CD4-positive, alpha-beta T cell (primary cell): ENCODE data around the gene CYP2E1. TPM values are rescaled to one million over a fixed set of nuclear protein-coding genes. Genes with fewer than 3 reads are reported as not detected.
"Not testable (repeated sequence)": the region's sequence is repeated elsewhere in the genome, so short reads cannot be mapped to it uniquely, and the experiment has no call there.

Experiments
- ATAC-seq: fragments of 200-7000 bp; cut with Tn5 transposase; one replicate; pipeline ENCODE4 v1.10.0; 2022; ENCODE audit warnings: mild to moderate bottlenecking; ENCODE audit not compliant: poor library complexity
- CTCF ChIA-PET: fragments of 350-600 bp; sonication (Branson Sonifier 250); formaldehyde crosslinking; loops from one replicate; lab custom pipeline; 2021; ENCODE audit warnings: antibody characterized with exemption, inconsistent platforms; lab: Charles Lee
- POLR2A ChIA-PET: fragments of 350-600 bp; sonication (Branson Sonifier 250); formaldehyde crosslinking; loops from one replicate; lab custom pipeline; 2021; ENCODE audit warnings: antibody characterized with exemption, inconsistent platforms; lab: Charles Lee
- DNase-seq, 14 experiments: peaks; one replicate each; pipeline ENCODE4 v3.0.0-alpha.2; 2013 to 2020; ENCODE audit warnings: mixed read lengths in 2 of 14
- H3K27ac ChIP-seq, 2 donors: one replicate each; pipeline versions ENCODE4 v1.5.1 to v1.7.0; 2013; ENCODE audit warnings: low read length in 2 of 2, low read depth in 1 of 2, mild to moderate bottlenecking in 1 of 2
- H3K27me3 ChIP-seq, 2 experiments: 1 replicate in 1 of 2; 2 replicates in 1 of 2; pipeline versions ENCODE4 v1.6.1 to v1.7.0; 2013; ENCODE audit warnings: low read length in 2 of 2, control low read depth in 1 of 2, mild to moderate bottlenecking in 1 of 2, moderate library complexity in 1 of 2; ENCODE audit not compliant: insufficient read depth in 2 of 2, control insufficient read depth in 1 of 2
- H3K36me3 ChIP-seq: one replicate; pipeline ENCODE4 v1.6.1; 2013; ENCODE audit warnings: low read length, control low read depth; ENCODE audit not compliant: insufficient read depth
- H3K4me1 ChIP-seq: one replicate; pipeline ENCODE4 v1.6.1; 2013; ENCODE audit warnings: low read length, control low read depth; ENCODE audit not compliant: insufficient read depth
- H3K4me3 ChIP-seq: one replicate; pipeline ENCODE4 v1.5.1; 2013; ENCODE audit warnings: mild to moderate bottlenecking, low read length, moderate library complexity
- H3K9me3 ChIP-seq, 2 experiments: 1 replicate in 1 of 2; 2 replicates in 1 of 2; pipeline versions ENCODE4 v1.6.1 to v1.7.0; 2013; ENCODE audit warnings: low read length in 2 of 2, mild to moderate bottlenecking in 2 of 2, control low read depth in 1 of 2, moderate library complexity in 1 of 2; ENCODE audit not compliant: control insufficient read depth in 1 of 2, insufficient read depth in 1 of 2
- H3K27ac Mint-ChIP-seq: one replicate; pipeline ENCODE4 v1.8.0; 2020; ENCODE audit warnings: mixed read lengths
- H3K27me3 Mint-ChIP-seq: one replicate; pipeline ENCODE4 v1.8.0; 2021; ENCODE audit warnings: mixed read lengths
- H3K36me3 Mint-ChIP-seq: one replicate; pipeline ENCODE4 v1.8.0; 2021; ENCODE audit warnings: low read depth, mixed read lengths
- H3K4me1 Mint-ChIP-seq: one replicate; pipeline ENCODE4 v1.8.0; 2021; ENCODE audit warnings: low read depth, mixed read lengths
- H3K4me3 Mint-ChIP-seq: one replicate; pipeline ENCODE4 v1.8.0; 2020; ENCODE audit warnings: mild to moderate bottlenecking, mixed read lengths
- H3K9me3 Mint-ChIP-seq: one replicate; pipeline ENCODE4 v1.8.0; 2020; ENCODE audit warnings: mixed read lengths
- CTCF ChIP-seq: fragments of 200-600 bp; IDR thresholded peaks from one replicate; pipeline ENCODE4 v1.8.0; 2022; ENCODE audit warnings: antibody characterized with exemption, mild to moderate bottlenecking
- intact Hi-C, 2 experiments: fragments of 100-400 bp; cut with DNase I in 1 of 2; cut with micrococcal nuclease in 1 of 2; formaldehyde crosslinking; loops; one replicate each; pipeline versions ENCODE4 v1.15.1 to v1.9.0; 2023 to 2025; cut with DNase I, micrococcal nuclease
- total RNA-seq, 174 experiments: library from RNA in 2 of 174; stranded (reverse) in 2 of 174; gene quantifications; one replicate each; pipeline ENCODE4 v1.2.3 and lab custom pipeline; 2021 to 2026

CYP2E1 gene
- total RNA-seq, 2 experiments from 2014 or later: 1.6 to 2.0 TPM

GRCh38 chr10:133489816-133490588, 37.2 kb upstream of the CYP2E1 start:
- Histone ChIP-seq H3K27ac (no peak overlapping the region), H3K27me3 (no peaks in the 10 kb centered on the region), H3K4me3 (no peak overlapping the region), H3K36me3 (no peaks in the 10 kb centered on the region), H3K4me1 (no peaks in the 10 kb centered on the region), H3K9me3 (peaks cover 25 to 33% of the 10 kb centered on the region in 2 experiments)
- Mint-ChIP-seq H3K4me1 (no peaks in the 10 kb centered on the region), H3K4me3 (no peak overlapping the region), H3K36me3 (peaks cover 32% of the 10 kb centered on the region), H3K9me3 (peaks cover 7% of the 10 kb centered on the region), H3K27me3 (no peaks in the 10 kb centered on the region), H3K27ac (no peak overlapping the region)
- CTCF ChIA-PET: interaction anchor here (1.1 kb wide), 1 partner anchor 11 kb away, joined by 4 read pairs; no protein-coding TSS in a partner anchor
- POLR2A ChIA-PET: no interaction called here
- TF ChIP-seq CTCF: no peak
- ATAC-seq (no peak), DNase-seq (no peak)
- intact Hi-C loops: no loop called here

- H3K36me3 Mint-ChIP-seq, H3K27me3 Mint-ChIP-seq, H3K9me3 Mint-ChIP-seq, DNase-seq, H3K27me3 ChIP-seq, H3K36me3 ChIP-seq, intact Hi-C loops, H3K4me1 Mint-ChIP-seq, H3K27ac Mint-ChIP-seq, H3K27ac ChIP-seq, H3K4me3 Mint-ChIP-seq, H3K4me1 ChIP-seq, CTCF ChIA-PET, H3K4me3 ChIP-seq, POLR2A ChIA-PET, ATAC-seq: not testable (repeated sequence)
- peaks cover 0 to 15% of the 10 kb centered on the region in 2 experiments for H3K9me3 ChIP-seq
These were observed 33.6 kb upstream of the CYP2E1 start for GRCh38 chr10:133493562-133493961.

- H3K27ac ChIP-seq, H3K9me3 ChIP-seq, H3K4me3 Mint-ChIP-seq, ATAC-seq, POLR2A ChIA-PET, H3K27me3 ChIP-seq, DNase-seq, H3K4me3 ChIP-seq, H3K9me3 Mint-ChIP-seq, H3K4me1 Mint-ChIP-seq, H3K27me3 Mint-ChIP-seq, H3K36me3 ChIP-seq, H3K4me1 ChIP-seq, H3K27ac Mint-ChIP-seq, CTCF ChIA-PET: not testable (repeated sequence)
- intact Hi-C loops: loop anchor here in 1 of 2 experiments (1.0 to 2.0 kb wide), 2 partner anchors 59 to 168 kb away; no protein-coding TSS in a partner anchor
- peaks cover 15% of the 10 kb centered on the region for H3K36me3 Mint-ChIP-seq
These were observed 29.8 kb upstream of the CYP2E1 start for GRCh38 chr10:133497363-133497762.

GRCh38 chr10:133499176-133499575, 28.0 kb upstream of the CYP2E1 start:
- H3K9me3 ChIP-seq, POLR2A ChIA-PET, H3K27me3 Mint-ChIP-seq, H3K9me3 Mint-ChIP-seq, H3K4me3 Mint-ChIP-seq, H3K4me3 ChIP-seq, DNase-seq, H3K27me3 ChIP-seq, ATAC-seq, H3K27ac ChIP-seq, CTCF ChIA-PET, H3K4me1 Mint-ChIP-seq, H3K36me3 ChIP-seq, H3K4me1 ChIP-seq, H3K27ac Mint-ChIP-seq, intact Hi-C loops: not testable (repeated sequence)
- H3K36me3 Mint-ChIP-seq: peaks cover 22% of the 10 kb centered on the region

- H3K9me3 Mint-ChIP-seq, H3K4me1 Mint-ChIP-seq, H3K27me3 ChIP-seq, H3K4me3 ChIP-seq, H3K9me3 ChIP-seq, DNase-seq, H3K27me3 Mint-ChIP-seq, H3K27ac ChIP-seq, H3K36me3 ChIP-seq, intact Hi-C loops, H3K4me3 Mint-ChIP-seq, POLR2A ChIA-PET, H3K27ac Mint-ChIP-seq, ATAC-seq, H3K4me1 ChIP-seq: not testable (repeated sequence)
- CTCF ChIA-PET: interaction anchor here (0.9 kb wide), 1 partner anchor 10 kb away, joined by 4 read pairs; no protein-coding TSS in a partner anchor
- H3K36me3 Mint-ChIP-seq: peaks cover 22% of the 10 kb centered on the region
These were observed 26.3 kb upstream of the CYP2E1 start for GRCh38 chr10:133500897-133501296.
